ENCODE results near the gene CYP2C19. TPM values are rescaled to one million over a fixed set of nuclear protein-coding genes. Genes with fewer than 3 reads are reported as not detected.
"Not testable (repeated sequence)": the region's sequence is repeated elsewhere in the genome, so short reads cannot be mapped to it uniquely, and the experiment has no call there.

CYP2C19 gene
- total RNA-seq, 4 donors from 2014 or later: 0.24 to 0.50 TPM; not detected in 2

- DNase-seq (ENCODE audit: low spot score) (no peak), ATAC-seq (ENCODE audit: low FRiP score) (no peak)
- TF ChIP-seq, protein P1, sequence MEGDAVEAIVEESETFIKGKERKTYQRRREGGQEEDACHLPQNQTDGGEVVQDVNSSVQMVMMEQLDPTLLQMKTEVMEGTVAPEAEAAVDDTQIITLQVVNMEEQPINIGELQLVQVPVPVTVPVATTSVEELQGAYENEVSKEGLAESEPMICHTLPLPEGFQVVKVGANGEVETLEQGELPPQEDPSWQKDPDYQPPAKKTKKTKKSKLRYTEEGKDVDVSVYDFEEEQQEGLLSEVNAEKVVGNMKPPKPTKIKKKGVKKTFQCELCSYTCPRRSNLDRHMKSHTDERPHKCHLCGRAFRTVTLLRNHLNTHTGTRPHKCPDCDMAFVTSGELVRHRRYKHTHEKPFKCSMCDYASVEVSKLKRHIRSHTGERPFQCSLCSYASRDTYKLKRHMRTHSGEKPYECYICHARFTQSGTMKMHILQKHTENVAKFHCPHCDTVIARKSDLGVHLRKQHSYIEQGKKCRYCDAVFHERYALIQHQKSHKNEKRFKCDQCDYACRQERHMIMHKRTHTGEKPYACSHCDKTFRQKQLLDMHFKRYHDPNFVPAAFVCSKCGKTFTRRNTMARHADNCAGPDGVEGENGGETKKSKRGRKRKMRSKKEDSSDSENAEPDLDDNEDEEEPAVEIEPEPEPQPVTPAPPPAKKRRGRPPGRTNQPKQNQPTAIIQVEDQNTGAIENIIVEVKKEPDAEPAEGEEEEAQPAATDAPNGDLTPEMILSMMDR (IDR thresholded peaks at IDR 0.05): no peak
Measured at GRCh38 chr10:94878649-94879048, 116.2 kb downstream of the CYP2C19 start.

DNA sequence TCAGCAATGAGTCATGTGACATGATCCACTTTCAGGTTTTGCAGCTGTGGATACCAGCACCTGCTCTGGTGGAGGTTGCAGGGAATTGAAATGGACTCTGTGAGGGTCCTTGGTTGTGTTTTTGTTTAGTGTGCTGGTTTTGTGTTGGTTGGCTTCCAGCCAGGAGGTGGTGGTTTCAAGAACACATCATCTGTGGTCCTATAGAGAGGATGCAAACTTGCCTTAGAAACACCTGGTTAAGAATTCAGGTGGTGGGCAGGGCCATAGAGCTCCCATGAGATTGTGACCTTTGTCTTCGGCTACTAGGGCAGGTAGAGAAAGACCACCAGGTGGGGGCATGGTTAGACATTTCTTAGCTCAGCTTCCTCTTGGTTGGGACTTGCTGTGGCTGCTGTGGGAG lies 116.7 kb downstream of the CYP2C19 start:
- ATAC-seq (ENCODE audit: low FRiP score) (no peak), DNase-seq (ENCODE audit: low spot score) (no peak)
- TF ChIP-seq, protein P1 (IDR thresholded peaks at IDR 0.05): no peak

- no peak for DNase-seq (ENCODE audit: low spot score)
- TF ChIP-seq, protein P1 (IDR thresholded peaks at IDR 0.05): no peak
- ATAC-seq (ENCODE audit: low FRiP score): no peak
Measured at GRCh38 chr10:94889123-94889522, 126.6 kb downstream of the CYP2C19 start.

DNA sequence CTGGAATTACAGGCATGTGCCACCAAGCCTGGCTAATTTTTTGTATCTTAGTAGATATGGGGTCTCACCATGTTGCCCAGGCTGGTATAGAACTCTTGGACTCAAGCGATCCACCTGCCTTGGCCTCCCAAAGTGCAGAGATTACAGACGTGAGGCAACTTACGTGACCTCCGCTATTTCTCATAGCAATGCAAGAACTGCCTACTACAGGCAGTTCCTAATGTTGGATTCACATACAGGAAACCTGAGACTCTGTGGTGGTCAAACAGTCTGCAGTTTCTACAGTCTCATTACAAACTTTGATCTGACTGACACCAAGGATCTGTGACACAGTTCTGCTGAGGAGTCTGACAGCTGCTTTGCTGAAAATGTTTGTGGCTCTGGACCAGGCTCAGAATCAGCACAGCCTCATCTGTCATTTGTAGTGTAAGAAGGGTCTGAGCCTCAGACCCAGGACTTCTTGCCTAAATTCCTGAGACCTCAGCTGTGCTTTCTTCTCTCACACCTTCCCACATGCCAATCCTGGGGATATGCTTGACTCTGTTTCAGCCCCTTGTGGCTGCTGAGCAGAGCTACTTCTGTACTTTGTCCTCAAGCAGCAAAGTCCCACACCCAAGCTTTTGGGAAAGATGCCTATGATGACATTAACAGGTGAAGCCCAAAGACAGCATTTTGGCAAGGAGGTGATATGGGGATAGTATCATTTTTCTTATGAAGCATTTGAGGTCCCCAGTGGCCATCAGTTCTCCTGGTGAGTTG lies 128.0 kb downstream of the CYP2C19 start:
- ATAC-seq (ENCODE audit: low FRiP score) (no peak), DNase-seq (ENCODE audit: low spot score) (no peak)
- TF ChIP-seq, protein P1 (IDR thresholded peaks at IDR 0.05): no peak

DNA sequence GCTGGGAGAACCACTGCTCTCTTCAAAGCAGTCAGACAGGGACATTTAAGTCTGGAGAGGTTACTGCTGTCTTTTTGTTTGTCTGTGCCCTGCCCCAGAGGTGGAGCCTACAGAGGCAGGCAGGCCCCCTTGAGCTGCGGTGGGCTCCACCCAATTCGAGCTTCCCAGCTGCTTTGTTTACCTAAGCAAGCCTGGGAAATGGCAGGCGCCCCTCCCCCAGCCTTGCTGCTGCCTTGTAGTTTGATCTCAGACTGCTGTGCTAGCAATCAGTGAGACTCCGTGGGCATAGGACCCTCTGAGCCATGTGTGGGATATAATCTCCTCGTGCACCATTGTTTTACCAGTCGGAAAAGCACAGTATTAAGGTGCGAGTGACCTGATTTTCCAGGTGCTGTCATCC lies 135.9 kb downstream of the CYP2C19 start:
- ATAC-seq (ENCODE audit: low FRiP score); DNase-seq (ENCODE audit: low spot score): not testable (repeated sequence)

GRCh38 chr10:94902080-94902479 lies 139.6 kb downstream of the CYP2C19 start:
- TF ChIP-seq, protein P1 (IDR thresholded peaks at IDR 0.05): no peak
- DNase-seq (ENCODE audit: low spot score) (no peak), ATAC-seq (ENCODE audit: low FRiP score) (no peak)

DNA sequence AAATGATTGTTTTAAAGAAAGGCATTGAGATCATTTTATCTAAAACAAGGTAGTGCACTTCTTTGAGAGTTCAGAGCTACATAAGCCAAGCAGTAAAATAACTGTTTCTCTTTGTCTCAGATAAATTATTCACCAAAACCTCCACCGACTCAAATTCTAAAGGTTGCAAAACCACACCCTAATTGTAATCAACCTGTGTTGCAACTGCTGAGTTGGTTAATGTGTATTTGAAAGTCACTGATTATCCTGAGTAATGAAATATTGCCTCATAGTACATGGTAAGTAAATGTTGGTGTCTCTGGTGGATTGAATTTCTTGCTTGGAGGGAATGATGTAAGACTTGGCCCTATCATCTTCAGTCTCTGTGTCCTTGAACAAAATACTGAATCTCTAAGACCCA lies 140.1 kb downstream of the CYP2C19 start:
- DNase-seq (ENCODE audit: low spot score) (no peak), ATAC-seq (ENCODE audit: low FRiP score) (no peak)
- TF ChIP-seq, protein P1 (IDR thresholded peaks at IDR 0.05): no peak

Other genes with a start within 250 kb of the CYP2C19 start
- 1 to 10 TPM; 1.2 to 5.9 (median 3.1) TPM for gene HELLS, start 216.9 kb upstream of the CYP2C19 start, total RNA-seq
- gene CYP2C18, start 79.0 kb upstream of the CYP2C19 start, total RNA-seq: not detected
- gene CYP2C9, start 176.0 kb downstream of the CYP2C19 start, total RNA-seq: not detected

All from omental fat pad (tissue), 4 donors.